Hepatocyte (in vitro differentiated cells): ENCODE results near the gene SEMA3D.

Experiments
- CTCF ChIP-seq: fragments of 200-600 bp; sonication (generic); IDR thresholded peaks from 2 replicates; pipeline ENCODE4 v1.5.1; 2016; ENCODE audit warnings: antibody characterized with exemption, mild to moderate bottlenecking; ENCODE audit not compliant: poor library complexity
- EZH2 ChIP-seq: fragments of 200-600 bp; sonication (generic); IDR thresholded peaks from 2 replicates; pipeline ENCODE4 v1.6.1; 2016; ENCODE audit warnings: antibody characterized with exemption, mild to moderate bottlenecking, borderline replicate concordance
- EZH2phosphoT487 ChIP-seq: fragments of 200-600 bp; sonication (generic); IDR thresholded peaks from one replicate; pipeline ENCODE4 v1.6.1; 2018; ENCODE audit warnings: antibody characterized with exemption, mild to moderate bottlenecking, low read depth, moderate library complexity; ENCODE audit not compliant: unreplicated experiment, severe bottlenecking

- TF ChIP-seq CTCF: peak; percentile 76
- no peak for TF ChIP-seq EZH2
- TF ChIP-seq EZH2phosphoT487: no peak
Measured at GRCh38 chr7:85021101-85021704, 165.7 kb downstream of the SEMA3D start.
